NAMALWA (cell line): Measurements from ENCODE around the gene CELA3A.
"Not testable (repeated sequence)": the region's sequence is repeated elsewhere in the genome, so short reads cannot be mapped to it uniquely, and the experiment has no call there.

Experiments
- DNase-seq: peaks from one replicate; pipeline ENCODE4 v3.0.0-alpha.2; 2015; ENCODE audit warnings: low spot score

The CELA3A gene, protein sequence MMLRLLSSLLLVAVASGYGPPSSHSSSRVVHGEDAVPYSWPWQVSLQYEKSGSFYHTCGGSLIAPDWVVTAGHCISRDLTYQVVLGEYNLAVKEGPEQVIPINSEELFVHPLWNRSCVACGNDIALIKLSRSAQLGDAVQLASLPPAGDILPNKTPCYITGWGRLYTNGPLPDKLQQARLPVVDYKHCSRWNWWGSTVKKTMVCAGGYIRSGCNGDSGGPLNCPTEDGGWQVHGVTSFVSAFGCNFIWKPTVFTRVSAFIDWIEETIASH

GRCh38 chr1:22001409-22001808 is at the start of gene CELA3A:
CELA3A (plus strand) TSS chr1:22001657; CDS start chr1:22001675, 18 bp downstream.
- DNase-seq: no peak

GRCh38 chr1:21952786-21953520 is 48.5 kb upstream of the CELA3A start:
- DNase-seq: no peak

DNA sequence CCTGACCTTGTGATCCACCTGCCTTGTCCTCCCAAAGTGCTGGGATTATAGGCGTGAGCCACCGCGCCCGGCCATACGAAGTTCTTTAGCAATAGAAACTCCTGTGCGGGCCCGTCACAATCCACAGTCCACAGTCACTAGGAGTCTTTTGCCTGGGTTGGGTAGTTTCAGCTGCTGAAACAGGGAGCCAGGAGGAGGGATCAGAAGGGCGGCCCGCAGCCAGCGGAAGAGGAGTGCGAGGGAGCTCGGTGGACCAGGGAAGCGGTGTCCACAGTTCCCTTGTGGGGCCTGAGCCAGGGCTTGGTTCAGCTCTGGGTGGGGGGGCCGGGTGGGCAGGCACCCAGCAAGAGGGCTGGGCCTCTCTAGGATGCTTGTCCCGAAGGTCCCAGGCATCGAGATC is 46.4 kb upstream of the CELA3A start:
- no peak for DNase-seq

- DNase-seq: no peak
Measured at GRCh38 chr1:21955501-21956281, 45.8 kb upstream of the CELA3A start.

GRCh38 chr1:21956720-21957552 is 44.5 kb upstream of the CELA3A start:
- DNase-seq: no peak

DNA sequence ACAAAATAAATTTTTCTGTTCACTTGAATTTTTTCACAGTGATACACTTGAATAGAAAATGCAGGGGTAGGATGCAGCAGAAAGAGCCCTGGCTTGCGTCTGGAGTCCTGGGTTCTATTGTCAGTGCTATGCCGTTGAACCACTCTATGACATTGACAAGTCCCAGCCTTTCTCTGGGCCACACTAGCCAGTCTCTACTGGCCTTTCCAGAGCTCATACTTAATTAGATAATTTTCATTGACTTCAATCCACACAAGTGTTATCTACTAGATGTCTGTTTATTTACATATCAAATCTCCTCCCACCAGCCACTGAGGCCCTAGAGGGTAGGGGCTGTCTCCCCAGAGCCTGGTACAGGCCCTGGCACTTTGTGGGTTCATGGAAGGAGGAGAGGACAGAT is 40.1 kb upstream of the CELA3A start:
- no peak for DNase-seq

DNA sequence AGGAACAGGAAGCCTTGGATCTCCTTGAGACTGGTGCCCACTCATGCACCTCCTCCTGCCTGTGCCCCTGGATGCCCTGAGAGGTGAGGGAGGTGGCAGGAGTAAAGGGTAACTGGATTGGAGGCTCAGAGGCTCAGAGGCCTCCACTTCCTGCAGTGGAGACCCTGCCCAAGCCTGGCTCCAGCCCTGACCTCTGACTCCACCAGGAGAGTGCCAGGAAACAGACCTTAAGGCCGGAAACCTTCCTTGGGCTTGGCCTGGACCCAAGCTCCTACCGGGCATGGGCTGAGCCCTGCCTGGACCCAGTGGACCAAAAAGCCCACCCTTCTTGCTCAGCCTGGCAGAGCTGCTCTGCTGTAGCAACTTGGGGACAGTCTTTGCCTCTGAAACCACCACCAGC is 39.7 kb upstream of the CELA3A start:
- DNase-seq: no peak

GRCh38 chr1:21963477-21964217 is 37.8 kb upstream of the CELA3A start:
- peak; percentile 86 for DNase-seq

GRCh38 chr1:21966247-21967000 is 35.0 kb upstream of the CELA3A start:
- no peak for DNase-seq

DNA sequence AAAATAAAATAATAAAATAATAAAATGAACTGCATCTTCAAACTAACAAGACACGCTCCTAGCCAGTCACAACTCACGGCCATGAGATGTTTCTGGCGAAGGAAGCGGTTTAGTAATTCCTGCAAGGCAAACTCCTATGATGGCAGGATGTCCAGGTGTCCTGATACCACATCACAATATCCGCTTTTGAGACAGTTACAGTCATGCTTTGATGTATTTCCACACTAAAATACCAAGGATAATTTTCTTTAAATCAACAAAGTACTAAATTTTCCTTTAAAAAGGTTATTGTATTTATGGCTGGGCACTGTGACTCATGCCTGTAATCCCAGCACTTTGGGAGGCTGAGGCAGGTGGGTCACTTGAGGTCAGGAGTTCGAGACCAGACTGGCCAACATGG is 34.2 kb upstream of the CELA3A start:
- DNase-seq: not testable (repeated sequence)

DNA sequence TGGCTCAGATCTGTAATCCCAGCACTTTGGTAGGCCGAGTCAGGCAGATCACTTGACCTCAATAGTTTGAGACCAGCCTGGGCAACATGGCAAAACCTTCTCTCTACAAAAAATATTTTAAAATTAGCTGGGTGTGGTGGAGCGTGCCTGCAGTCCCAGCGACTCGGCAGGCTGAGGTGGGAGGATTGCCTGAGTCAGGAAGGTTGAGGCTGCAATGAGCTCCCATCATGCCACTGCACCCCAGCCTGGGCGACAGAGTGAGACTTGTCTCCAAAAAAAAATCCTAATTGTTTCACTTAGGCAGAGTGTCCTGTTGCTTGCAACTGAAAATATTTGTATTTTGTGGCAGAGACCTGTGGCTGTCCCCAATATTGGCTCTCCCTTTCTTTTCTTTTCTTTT is 32.4 kb upstream of the CELA3A start:
- not testable (repeated sequence) for DNase-seq

- DNase-seq: not testable (repeated sequence)
Measured at GRCh38 chr1:21970523-21970922, 30.9 kb upstream of the CELA3A start.

DNA sequence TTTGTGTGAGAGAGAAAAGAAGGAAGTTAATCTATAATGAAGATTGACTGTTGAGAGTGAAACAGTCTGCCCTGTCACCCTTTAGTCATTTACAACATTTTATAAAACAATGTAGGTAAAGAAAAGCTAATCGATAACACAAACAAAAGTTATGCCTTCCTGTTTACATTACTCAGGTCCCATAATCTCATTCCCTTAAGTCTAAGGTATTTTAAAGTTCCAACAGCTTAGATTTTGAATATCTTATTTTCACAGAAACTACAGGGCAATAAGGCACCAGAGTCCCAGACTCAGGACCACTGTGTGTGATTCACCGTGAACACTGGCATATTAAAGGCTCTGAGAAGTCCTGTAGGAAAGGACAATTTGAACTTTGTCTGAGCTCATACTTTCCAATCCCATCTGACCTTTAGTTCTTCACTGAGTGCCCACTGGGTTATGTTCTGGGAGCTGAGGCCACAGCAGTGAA is 28.4 kb upstream of the CELA3A start:
- DNase-seq: not testable (repeated sequence)

GRCh38 chr1:21973948-21974347 is 27.5 kb upstream of the CELA3A start:
- not testable (repeated sequence) for DNase-seq

GRCh38 chr1:21974699-21975098 is 26.8 kb upstream of the CELA3A start:
- DNase-seq: not testable (repeated sequence)

GRCh38 chr1:21975296-21975695 is 26.2 kb upstream of the CELA3A start:
- DNase-seq: not testable (repeated sequence)

GRCh38 chr1:21976703-21977239 is 24.7 kb upstream of the CELA3A start, which contains the start of gene CELA3B:
CELA3B (plus strand) TSS chr1:21977022; CDS start chr1:21977040, 18 bp downstream.
- not testable (repeated sequence) for DNase-seq

GRCh38 chr1:21978209-21978608 is 23.2 kb upstream of the CELA3A start:
- not testable (repeated sequence) for DNase-seq

DNA sequence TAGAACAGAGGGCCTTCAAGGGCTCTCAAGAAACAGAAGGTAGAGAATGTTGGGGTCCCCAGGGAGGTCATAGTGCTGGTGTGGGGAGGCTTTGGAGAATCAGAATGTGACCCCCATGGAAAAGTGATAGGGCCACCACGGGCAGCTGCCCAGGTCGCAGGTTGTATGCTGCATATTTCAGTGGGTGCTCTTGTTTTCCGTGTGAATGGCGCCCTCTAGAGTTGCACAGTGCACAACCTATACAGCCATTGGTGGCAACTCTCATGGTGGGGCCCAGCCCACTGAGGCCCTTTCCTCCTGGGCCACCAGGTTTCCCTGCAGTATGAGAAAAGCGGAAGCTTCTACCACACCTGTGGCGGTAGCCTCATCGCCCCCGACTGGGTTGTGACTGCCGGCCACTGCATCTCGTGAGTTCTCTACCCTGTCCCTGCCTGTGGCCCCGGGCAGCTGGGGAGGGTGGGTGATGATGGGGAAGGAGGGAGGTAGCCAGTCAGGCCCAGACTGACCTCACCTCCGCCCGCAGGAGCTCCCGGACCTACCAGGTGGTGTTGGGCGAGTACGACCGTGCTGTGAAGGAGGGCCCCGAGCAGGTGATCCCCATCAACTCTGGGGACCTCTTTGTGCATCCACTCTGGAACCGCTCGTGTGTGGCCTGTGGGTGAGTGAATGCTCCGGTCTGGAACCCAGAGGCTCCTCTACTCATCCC is 20.8 kb upstream of the CELA3A start:
- peak; percentile 28 for DNase-seq
